22Rv1 (cell line): ENCODE data around the gene RPS27A.
"Not testable (repeated sequence)": the region's sequence is repeated elsewhere in the genome, so short reads cannot be mapped to it uniquely, and the experiment has no call there.

Source experiments
- ZFX ChIP-seq: fragments of 450-650 bp; IDR thresholded peaks from 2 replicates; pipeline ENCODE4 v1.6.1; 2017; ENCODE audit warnings: antibody characterized with exemption, borderline replicate concordance
- TF ChIP-seq, protein P1 (sequence below): fragments of 450-650 bp; IDR thresholded peaks from 2 replicates; pipeline ENCODE4 v1.5.1; 2017; ENCODE audit warnings: mild to moderate bottlenecking

DNA sequence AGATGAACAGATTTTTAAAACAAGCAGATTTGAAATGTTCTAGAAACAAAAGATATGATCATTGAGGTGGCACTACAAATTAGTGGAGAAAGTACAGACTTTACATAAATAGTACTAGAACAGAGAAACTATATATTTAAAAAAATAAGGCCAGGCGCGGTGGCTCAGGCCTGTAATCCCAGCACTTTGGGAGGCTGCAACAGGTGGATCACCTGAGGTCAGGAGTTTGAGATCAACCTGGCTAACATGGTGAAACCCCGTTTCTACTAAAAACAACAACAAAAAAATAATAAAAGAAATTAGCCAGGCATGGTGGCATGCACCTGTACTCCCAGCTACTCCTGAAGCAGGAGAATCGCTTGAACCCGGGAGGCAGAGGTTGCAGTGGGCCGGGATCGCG is 45.7 kb upstream of the RPS27A start:
- TF ChIP-seq, protein P1, sequence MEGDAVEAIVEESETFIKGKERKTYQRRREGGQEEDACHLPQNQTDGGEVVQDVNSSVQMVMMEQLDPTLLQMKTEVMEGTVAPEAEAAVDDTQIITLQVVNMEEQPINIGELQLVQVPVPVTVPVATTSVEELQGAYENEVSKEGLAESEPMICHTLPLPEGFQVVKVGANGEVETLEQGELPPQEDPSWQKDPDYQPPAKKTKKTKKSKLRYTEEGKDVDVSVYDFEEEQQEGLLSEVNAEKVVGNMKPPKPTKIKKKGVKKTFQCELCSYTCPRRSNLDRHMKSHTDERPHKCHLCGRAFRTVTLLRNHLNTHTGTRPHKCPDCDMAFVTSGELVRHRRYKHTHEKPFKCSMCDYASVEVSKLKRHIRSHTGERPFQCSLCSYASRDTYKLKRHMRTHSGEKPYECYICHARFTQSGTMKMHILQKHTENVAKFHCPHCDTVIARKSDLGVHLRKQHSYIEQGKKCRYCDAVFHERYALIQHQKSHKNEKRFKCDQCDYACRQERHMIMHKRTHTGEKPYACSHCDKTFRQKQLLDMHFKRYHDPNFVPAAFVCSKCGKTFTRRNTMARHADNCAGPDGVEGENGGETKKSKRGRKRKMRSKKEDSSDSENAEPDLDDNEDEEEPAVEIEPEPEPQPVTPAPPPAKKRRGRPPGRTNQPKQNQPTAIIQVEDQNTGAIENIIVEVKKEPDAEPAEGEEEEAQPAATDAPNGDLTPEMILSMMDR, result not testable (repeated sequence)
- TF ChIP-seq ZFX, result not testable (repeated sequence)
